Effector memory CD8-positive, alpha-beta T cell (primary cell): ENCODE results near the gene RNF41.
"Not testable (repeated sequence)": the region's sequence is repeated elsewhere in the genome, so short reads cannot be mapped to it uniquely, and the experiment has no call there.

Experiments used
- ATAC-seq: fragments of 150-1000 bp; cut with Tn5 transposase; replicated peaks from 2 replicates; pipeline ENCODE4 v1.10.0; 2021; ENCODE audit warnings: mild to moderate bottlenecking, moderate library complexity
- DNase-seq, 3 experiments: peaks; one replicate each; pipeline ENCODE4 v3.0.0; 2021
- H3K27ac Mint-ChIP-seq, 2 donors: one replicate each; pipeline ENCODE4 v1.8.0; 2022; ENCODE audit warnings: mild to moderate bottlenecking in 2 of 2, mixed read lengths in 2 of 2, moderate library complexity in 2 of 2
- H3K27me3 Mint-ChIP-seq, 2 donors: one replicate each; pipeline ENCODE4 v1.8.0; 2022; ENCODE audit warnings: mixed read lengths in 2 of 2
- H3K36me3 Mint-ChIP-seq: one replicate; pipeline ENCODE4 v1.8.0; 2022; ENCODE audit warnings: mild to moderate bottlenecking, moderate library complexity, mixed read lengths; ENCODE audit not compliant: insufficient read depth
- H3K4me1 Mint-ChIP-seq, 2 donors: one replicate each; pipeline ENCODE4 v1.8.0; 2022; ENCODE audit warnings: low read depth in 2 of 2, mixed read lengths in 2 of 2
- H3K4me3 Mint-ChIP-seq, 2 donors: one replicate each; pipeline ENCODE4 v1.8.0; 2022; ENCODE audit warnings: mild to moderate bottlenecking in 2 of 2, mixed read lengths in 2 of 2, moderate library complexity in 2 of 2
- H3K9me3 Mint-ChIP-seq, 2 donors: one replicate each; pipeline ENCODE4 v1.8.0; 2022; ENCODE audit warnings: mixed read lengths in 2 of 2

Gene RNF41

DNA sequence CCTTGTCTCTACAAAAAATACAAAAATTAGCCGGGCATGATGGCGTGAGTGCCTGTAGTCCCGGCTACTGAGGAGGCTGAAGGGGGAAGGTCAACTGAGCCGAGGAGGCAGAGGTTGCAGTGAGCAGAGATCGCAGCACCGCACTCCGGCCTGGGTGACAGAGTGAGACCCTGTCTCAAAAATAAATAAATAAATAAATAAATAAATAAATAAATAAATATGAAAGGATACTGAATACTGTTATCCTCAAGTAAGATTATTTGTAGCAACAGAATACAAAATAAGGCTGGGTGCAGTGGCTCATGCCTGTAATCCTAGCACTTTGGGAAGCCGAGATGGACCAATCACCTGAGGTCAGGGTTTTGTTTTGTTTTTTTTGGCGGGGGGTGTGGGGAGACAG is 1.9 kb downstream of the RNF41 start:
- no peak for ATAC-seq
- H3K4me3 Mint-ChIP-seq = no peak overlapping the region
- H3K9me3 Mint-ChIP-seq = no peaks in the 10 kb centered on the region
- H3K27me3 Mint-ChIP-seq = no peaks in the 10 kb centered on the region
- peaks cover 37 to 42% of the 10 kb centered on the region in 2 donors for H3K4me1 Mint-ChIP-seq
- H3K27ac Mint-ChIP-seq = no peak overlapping the region
- no peak for DNase-seq
- peaks cover 49% of the 10 kb centered on the region for H3K36me3 Mint-ChIP-seq

DNA sequence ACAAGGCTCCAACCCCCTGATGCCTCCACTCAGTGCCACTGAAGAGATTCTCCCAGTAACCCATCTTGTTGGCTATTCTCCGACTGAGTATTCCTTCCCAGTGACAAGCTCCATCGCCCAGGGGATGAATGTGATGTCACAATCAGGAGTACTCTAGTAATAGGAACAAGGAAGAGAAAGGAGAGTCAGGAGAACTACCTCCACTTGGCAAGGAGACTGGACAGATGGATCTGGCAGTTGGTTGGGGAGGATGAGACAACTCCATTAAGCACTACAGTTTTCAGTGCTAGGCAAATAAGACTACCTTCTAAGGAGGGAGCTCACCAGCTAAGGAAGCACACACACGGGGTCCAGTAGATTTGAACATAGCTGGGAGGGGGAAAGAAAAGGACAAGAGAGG is 5.3 kb downstream of the RNF41 start:
- peaks cover 13 to 14% of the 10 kb centered on the region in 2 donors for H3K4me1 Mint-ChIP-seq
- H3K9me3 Mint-ChIP-seq = no peaks in the 10 kb centered on the region
- DNase-seq (no peak), ATAC-seq (no peak)
- H3K27me3 Mint-ChIP-seq = no peaks in the 10 kb centered on the region
- no peak overlapping the region for H3K4me3 Mint-ChIP-seq
- H3K36me3 Mint-ChIP-seq = peaks cover 60% of the 10 kb centered on the region
- H3K27ac Mint-ChIP-seq = no peak overlapping the region

GRCh38 chr12:56213878-56214277 is 7.8 kb downstream of the RNF41 start:
- DNase-seq = no peak
- H3K27ac Mint-ChIP-seq = no peak overlapping the region
- H3K4me1 Mint-ChIP-seq = peaks cover 5 to 6% of the 10 kb centered on the region in 2 donors
- no peak for ATAC-seq
- H3K4me3 Mint-ChIP-seq = no peak overlapping the region
- no peaks in the 10 kb centered on the region for H3K9me3 Mint-ChIP-seq
- peaks cover 78% of the 10 kb centered on the region for H3K36me3 Mint-ChIP-seq
- H3K27me3 Mint-ChIP-seq = no peaks in the 10 kb centered on the region

- H3K4me1 Mint-ChIP-seq = peaks cover 5 to 6% of the 10 kb centered on the region in 2 donors
- no peaks in the 10 kb centered on the region for H3K27me3 Mint-ChIP-seq
- no peaks in the 10 kb centered on the region for H3K9me3 Mint-ChIP-seq
- peak overlapping the region in 1 of 2 donors; percentile 29 for H3K27ac Mint-ChIP-seq
- ATAC-seq (no peak), DNase-seq (no peak)
- no peak overlapping the region for H3K4me3 Mint-ChIP-seq
- peaks cover 83% of the 10 kb centered on the region for H3K36me3 Mint-ChIP-seq
Observed at GRCh38 chr12:56212361-56212760, 9.4 kb downstream of the RNF41 start.

GRCh38 chr12:56208006-56208405 is 13.7 kb downstream of the RNF41 start:
- ATAC-seq (peak; percentile 41), DNase-seq (no peak)
- peaks cover 73% of the 10 kb centered on the region for H3K36me3 Mint-ChIP-seq
- H3K27ac Mint-ChIP-seq = no peak overlapping the region
- H3K27me3 Mint-ChIP-seq = no peaks in the 10 kb centered on the region
- H3K9me3 Mint-ChIP-seq = no peaks in the 10 kb centered on the region
- H3K4me3 Mint-ChIP-seq = no peak overlapping the region
- H3K4me1 Mint-ChIP-seq = no peaks in the 10 kb centered on the region

- no peaks in the 10 kb centered on the region for H3K4me1 Mint-ChIP-seq
- H3K27ac Mint-ChIP-seq = peak overlapping the region in 1 of 2 donors; percentile 1
- peak; percentile 53 for ATAC-seq
- H3K36me3 Mint-ChIP-seq = peaks cover 62% of the 10 kb centered on the region
- no peaks in the 10 kb centered on the region for H3K9me3 Mint-ChIP-seq
- H3K4me3 Mint-ChIP-seq = no peak overlapping the region
- peak in 2 of 3 experiments; percentile 14 to 20 for DNase-seq
- H3K27me3 Mint-ChIP-seq = no peaks in the 10 kb centered on the region
Observed at GRCh38 chr12:56206452-56207166, 15.1 kb downstream of the RNF41 start.

DNA sequence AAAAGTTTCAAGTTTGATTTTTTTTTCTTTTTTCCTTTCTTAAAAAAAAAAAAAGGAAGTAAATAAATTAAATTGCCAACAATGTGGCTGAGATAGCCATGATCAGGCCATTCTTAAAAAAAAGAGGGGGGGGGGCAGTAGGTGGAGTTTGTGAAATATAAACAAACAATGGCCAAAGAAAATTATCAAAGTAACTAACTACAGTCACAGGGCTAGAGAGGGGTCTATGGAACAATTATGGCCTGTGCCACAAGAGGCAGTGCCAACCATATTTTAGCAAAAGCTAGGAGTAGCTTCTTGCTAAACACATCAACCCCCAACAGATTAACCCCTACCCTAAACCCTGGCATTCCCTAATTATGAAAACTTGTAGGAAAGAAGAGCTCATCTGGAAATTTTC is 16.3 kb downstream of the RNF41 start:
- DNase-seq (no peak), ATAC-seq (peak; percentile 26)
- no peaks in the 10 kb centered on the region for H3K4me1 Mint-ChIP-seq
- H3K27ac Mint-ChIP-seq = no peak overlapping the region
- H3K4me3 Mint-ChIP-seq = no peak overlapping the region
- H3K9me3 Mint-ChIP-seq = no peaks in the 10 kb centered on the region
- no peaks in the 10 kb centered on the region for H3K27me3 Mint-ChIP-seq
- H3K36me3 Mint-ChIP-seq = peaks cover 50% of the 10 kb centered on the region

- no peak for ATAC-seq
- Mint-ChIP-seq H3K9me3 (no peaks in the 10 kb centered on the region), H3K4me3 (no peak overlapping the region), H3K27ac (peak overlapping the region in 1 of 2 donors; percentile 14), H3K27me3 (no peaks in the 10 kb centered on the region), H3K36me3 (peaks cover 39% of the 10 kb centered on the region), H3K4me1 (no peaks in the 10 kb centered on the region)
- no peak for DNase-seq
Observed at GRCh38 chr12:56204275-56204674, 17.4 kb downstream of the RNF41 start.

DNA sequence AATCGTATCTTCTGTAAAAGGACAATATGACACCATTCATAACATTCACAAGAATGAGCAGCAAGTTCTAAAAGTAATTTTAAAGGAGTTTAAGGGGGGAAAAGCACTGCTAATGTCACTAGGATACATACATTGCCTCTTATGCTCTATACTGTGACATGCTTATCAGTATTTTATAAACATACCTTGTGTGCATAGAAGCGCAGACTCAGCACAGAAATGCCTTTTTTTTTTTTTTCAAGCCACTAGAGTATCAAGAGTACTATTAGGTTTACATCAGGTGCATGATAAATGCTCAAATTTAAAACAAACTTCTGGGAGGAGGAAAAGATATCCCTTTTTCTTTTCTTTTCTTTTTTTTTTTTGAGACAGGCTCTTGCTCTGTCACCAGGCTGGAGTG is 18.9 kb downstream of the RNF41 start:
- Mint-ChIP-seq H3K27ac (peak overlapping the region; percentile 72 to 89), H3K27me3 (no peaks in the 10 kb centered on the region), H3K4me1 (no peaks in the 10 kb centered on the region), H3K4me3 (no peak overlapping the region), H3K9me3 (no peaks in the 10 kb centered on the region), H3K36me3 (peaks cover 31% of the 10 kb centered on the region)
- DNase-seq = no peak
- ATAC-seq = no peak

DNA sequence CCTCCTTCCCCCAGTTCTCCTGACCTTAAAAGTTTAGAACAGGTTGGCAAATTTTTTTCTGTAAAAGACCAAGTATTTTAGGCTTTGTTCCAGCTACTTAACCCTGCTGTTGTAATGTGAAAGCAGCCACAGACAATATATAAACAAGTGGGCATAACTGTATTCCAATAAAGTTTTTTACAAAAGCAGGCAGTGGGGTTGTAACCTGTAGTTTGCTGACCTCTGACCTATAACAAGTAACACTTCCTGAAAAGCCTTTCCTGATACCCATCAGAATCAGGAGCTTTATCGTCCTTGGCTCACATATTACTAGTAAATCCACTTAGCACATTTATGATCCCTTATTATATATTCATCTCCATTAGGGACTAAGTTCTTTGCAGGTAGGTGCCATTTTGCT is 19.4 kb downstream of the RNF41 start:
- peaks cover 31% of the 10 kb centered on the region for H3K36me3 Mint-ChIP-seq
- H3K9me3 Mint-ChIP-seq = no peaks in the 10 kb centered on the region
- no peaks in the 10 kb centered on the region for H3K27me3 Mint-ChIP-seq
- H3K27ac Mint-ChIP-seq = peak overlapping the region; percentile 72 to 89
- no peaks in the 10 kb centered on the region for H3K4me1 Mint-ChIP-seq
- ATAC-seq (no peak), DNase-seq (no peak)
- no peak overlapping the region for H3K4me3 Mint-ChIP-seq

DNA sequence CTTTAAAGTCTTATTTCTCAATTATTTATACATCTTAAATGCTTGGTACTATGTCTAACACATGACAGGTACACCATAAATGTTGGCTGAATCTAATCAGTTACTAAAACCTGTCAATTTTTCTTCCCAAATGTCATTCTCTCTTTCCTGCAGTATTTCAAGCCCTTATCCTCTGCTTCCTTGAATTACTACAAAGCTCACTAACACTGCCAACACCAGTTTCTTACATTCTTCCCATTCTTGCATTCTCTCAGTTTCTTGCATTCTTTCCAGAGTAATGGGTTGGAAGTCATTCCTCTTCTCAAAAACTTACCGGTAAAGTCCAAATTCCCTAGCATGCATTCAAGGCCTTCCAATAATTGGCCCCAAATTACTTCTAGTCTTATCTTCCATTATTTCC is 22.9 kb downstream of the RNF41 start:
- H3K4me3 Mint-ChIP-seq = no peak overlapping the region
- peak overlapping the region in 1 of 2 donors; percentile 22 for H3K27ac Mint-ChIP-seq
- DNase-seq = no peak
- peaks cover 3% of the 10 kb centered on the region for H3K36me3 Mint-ChIP-seq
- H3K9me3 Mint-ChIP-seq = no peaks in the 10 kb centered on the region
- H3K4me1 Mint-ChIP-seq = no peaks in the 10 kb centered on the region
- ATAC-seq = no peak
- no peaks in the 10 kb centered on the region for H3K27me3 Mint-ChIP-seq

- H3K36me3 Mint-ChIP-seq = no peaks in the 10 kb centered on the region
- no peaks in the 10 kb centered on the region for H3K9me3 Mint-ChIP-seq
- peak overlapping the region in 1 of 2 donors; percentile 22 for H3K27ac Mint-ChIP-seq
- H3K27me3 Mint-ChIP-seq = no peaks in the 10 kb centered on the region
- H3K4me3 Mint-ChIP-seq = no peak overlapping the region
- H3K4me1 Mint-ChIP-seq = peaks cover 3 to 4% of the 10 kb centered on the region in 2 donors
- no peak for DNase-seq
- ATAC-seq = no peak
Observed at GRCh38 chr12:56197921-56198635, 23.6 kb downstream of the RNF41 start.

- H3K4me3 Mint-ChIP-seq, H3K27ac Mint-ChIP-seq, H3K9me3 Mint-ChIP-seq, H3K27me3 Mint-ChIP-seq, ATAC-seq, H3K4me1 Mint-ChIP-seq, H3K36me3 Mint-ChIP-seq, DNase-seq: not testable (repeated sequence)
Observed at GRCh38 chr12:56196818-56197550, 24.7 kb downstream of the RNF41 start.
